GM21528 (cell line): Measurements from ENCODE around the gene CATSPERD.

Experiments
- ATAC-seq: cut with Tn5 transposase; IDR thresholded peaks from one replicate; pipeline ENCODE4 v1.9.1; 2021; ENCODE audit warnings: mild to moderate bottlenecking, moderate library complexity; ENCODE audit not compliant: unreplicated experiment, low FRiP score

Gene CATSPERD

GRCh38 chr19:5803752-5804515 lies 83.5 kb downstream of the CATSPERD start:
- ATAC-seq, result peak; percentile 63

DNA sequence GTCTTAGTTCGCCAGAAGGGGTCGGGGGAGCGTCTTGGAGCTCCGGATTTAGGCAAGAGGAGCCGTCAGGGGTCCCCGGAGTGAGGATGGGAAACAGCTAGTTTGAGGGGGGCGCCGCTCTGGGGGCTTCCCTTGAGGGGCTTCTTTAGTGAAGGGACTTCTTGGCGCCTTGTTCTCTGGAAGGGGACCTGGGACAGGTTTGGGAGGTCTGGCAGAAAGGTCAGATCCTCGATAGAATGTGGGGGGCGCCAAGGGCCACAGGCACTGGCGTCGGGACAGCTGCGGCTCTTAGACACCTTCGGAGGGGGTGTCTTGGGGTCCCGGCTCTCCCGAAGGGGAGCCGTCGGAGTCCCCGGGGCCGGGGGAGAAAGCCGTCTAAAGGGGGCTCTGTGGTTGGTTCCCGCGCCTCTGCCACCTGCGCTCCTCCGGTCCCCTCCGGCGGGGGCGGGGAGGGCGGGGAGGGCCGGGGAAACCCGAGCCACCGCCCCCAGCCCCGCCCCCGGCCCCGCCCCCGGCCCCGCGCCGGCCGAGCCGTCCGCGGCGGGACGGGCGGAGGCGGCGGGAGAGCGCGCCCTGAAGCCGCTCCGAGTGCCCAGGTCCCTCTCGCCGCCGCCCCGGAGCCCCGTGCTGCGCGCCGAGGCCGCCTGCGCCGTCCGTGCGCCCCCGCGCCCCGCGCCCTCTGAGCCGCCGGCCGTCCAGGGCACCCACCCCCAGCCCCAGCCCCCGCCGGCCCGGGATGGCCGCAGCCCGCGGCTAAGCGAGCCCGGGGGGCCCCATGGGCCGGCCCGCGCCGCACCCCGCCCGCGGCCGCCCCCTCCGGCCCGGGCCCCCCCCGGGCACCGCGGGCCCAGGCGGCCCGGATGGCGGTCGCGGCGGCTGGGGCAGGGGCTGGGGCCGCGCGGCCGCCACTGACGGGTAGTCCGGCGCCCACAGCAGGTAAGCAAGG lies 84.4 kb downstream of the CATSPERD start, which contains the start of gene NRTN:
NRTN (plus strand) TSS at position 552 of the 946 bp plus-strand sequence. CDS start 19,099 bp downstream, outside the sequence.
- ATAC-seq, result no peak

GRCh38 chr19:5805462-5806132 lies 85.2 kb downstream of the CATSPERD start:
- no peak for ATAC-seq

GRCh38 chr19:5806133-5806489 lies 85.7 kb downstream of the CATSPERD start:
- ATAC-seq, result no peak

DNA sequence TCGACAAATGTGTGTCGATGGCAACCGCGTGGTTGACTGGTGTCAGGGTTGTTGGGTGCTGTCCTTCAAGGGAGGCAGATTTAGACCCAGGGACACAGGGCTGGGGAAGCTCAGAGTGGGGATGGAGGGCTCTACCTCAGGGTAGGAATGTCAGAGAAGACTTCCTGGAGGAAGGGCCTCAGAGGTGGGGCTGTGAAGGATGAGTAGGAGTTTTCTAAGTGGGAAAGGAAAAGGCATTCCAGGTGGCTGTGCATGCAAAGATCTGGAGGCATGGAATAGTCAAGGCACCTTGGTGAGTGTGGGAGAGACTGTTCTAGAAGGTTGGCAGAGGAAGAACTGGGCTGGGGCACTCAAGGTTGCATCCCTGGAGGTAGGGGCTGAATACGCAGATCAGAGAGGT lies 86.5 kb downstream of the CATSPERD start:
- no peak for ATAC-seq

GRCh38 chr19:5808120-5808816 lies 87.8 kb downstream of the CATSPERD start:
- ATAC-seq, result no peak

DNA sequence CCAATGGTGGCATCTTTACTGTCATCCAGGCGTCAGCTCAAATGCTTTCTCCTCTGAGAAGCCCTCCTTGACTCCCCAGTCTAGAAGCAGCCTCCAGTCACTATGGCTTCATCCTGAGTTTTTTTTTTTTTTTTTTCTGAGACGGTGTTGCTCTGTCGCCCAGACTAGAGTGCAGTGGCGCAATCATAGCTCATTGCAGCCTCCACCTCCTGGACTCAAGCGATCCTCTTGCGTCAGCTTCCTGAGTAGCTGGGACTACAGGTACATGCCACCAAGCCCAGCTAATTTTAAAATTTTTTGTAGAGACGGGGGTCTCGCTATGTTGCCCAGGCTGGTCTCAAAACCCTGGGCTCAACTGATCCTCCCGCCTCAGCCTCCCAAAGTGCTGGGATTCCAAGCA lies 88.6 kb downstream of the CATSPERD start:
- ATAC-seq, result no peak

DNA sequence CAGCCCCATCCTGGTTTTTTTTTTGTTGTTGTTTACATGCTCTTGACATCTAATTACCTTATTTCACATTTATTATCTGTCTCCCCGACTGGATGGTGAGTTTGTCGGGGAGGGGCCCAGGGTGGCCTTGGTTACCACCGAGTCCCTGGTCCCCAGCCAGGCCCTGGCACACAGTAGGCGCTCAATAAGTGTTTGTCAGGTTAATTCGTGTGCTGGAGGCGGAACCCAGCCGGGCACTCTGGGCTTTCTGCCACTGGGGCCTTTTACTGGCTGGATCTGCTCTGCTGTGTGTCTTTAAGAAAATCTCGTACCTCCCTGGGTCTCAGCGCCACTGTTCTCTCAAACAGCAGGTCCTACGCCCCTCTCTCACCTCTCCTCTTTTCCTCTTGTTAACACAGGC lies 89.0 kb downstream of the CATSPERD start:
- no peak for ATAC-seq

- ATAC-seq, result no peak
These were observed 90.7 kb downstream of the CATSPERD start for GRCh38 chr19:5811117-5811516.

- no peak for ATAC-seq
These were observed 93.8 kb downstream of the CATSPERD start for GRCh38 chr19:5814123-5814851.

DNA sequence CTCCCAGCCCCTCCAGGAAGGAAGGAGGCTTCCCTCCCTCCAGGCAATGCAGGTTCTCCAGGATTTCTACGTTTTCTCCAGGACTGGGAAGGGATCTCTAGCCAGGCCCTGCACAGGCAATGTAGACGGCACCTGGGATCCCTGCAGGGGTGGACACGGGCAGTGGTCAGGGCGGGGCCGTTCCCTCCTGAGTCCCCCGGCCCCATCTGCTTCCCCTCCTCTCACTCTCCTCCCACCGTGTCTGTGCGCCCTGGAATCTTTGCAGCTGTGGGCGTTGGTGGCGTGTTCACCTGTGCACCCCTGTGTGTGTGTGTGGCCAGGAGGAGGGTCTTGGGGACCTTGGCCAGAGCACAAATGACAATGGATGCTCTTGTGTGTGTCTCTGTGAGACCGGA lies 94.4 kb downstream of the CATSPERD start:
- no peak for ATAC-seq

GRCh38 chr19:5817218-5817617 lies 96.8 kb downstream of the CATSPERD start:
- no peak for ATAC-seq

DNA sequence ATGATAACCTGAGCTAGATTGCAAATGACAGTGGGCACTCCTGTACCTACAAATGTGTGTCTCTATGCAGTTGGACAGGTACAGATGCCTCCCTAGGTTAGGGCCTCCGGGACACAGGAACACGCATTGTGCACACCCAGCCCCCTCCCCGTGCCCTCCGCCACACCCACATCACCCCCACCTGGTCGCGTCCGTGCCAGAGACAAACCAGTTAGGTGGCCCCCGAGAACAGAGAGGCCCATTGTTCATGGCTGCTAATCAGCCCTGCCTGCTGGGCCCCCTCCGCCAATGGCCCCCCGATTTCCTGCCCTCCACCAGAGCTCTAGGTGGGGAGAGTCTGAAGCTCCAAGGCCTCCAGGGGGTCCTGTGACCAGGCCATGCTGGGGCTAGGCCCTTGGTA lies 98.2 kb downstream of the CATSPERD start:
- ATAC-seq, result no peak

GRCh38 chr19:5820785-5821184 lies 100.3 kb downstream of the CATSPERD start:
- no peak for ATAC-seq

GRCh38 chr19:5821521-5822180 lies 101.2 kb downstream of the CATSPERD start:
- ATAC-seq, result no peak

DNA sequence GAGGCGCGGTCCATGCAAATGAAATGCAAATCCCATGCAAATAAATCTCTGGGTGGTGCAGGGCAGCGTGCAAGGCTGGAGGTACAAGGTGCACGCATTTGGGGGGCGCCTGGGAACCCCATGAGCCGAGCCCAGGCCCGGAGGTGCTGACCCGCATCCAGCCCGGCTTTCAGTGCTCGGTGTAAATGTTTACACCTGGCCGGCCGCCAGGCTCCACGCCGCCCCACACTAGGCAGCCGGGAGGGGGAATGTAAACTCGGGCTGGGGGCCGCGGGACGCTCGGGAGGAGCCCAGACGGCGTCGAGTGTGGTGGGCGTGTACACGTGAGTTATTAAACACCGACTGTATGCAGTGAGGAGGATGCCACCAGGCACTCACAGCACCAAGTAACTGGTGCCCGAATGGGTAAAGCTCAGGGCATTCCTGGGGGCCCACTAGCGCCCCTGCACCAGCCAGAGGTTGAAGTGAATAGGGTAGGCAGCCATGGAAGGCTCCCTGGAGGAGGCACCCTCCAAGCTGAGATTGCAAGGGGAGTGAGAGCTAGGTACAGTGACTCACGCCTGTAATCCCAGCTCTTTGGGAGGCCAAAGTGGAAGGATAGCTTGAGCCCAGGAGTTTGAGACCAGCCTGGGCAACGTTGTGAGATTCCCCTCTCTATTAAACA lies 101.9 kb downstream of the CATSPERD start:
- no peak for ATAC-seq

- ATAC-seq, result no peak
These were observed 103.3 kb downstream of the CATSPERD start for GRCh38 chr19:5823579-5824281.

GRCh38 chr19:5824751-5825150 lies 104.3 kb downstream of the CATSPERD start:
- no peak for ATAC-seq
